Measurements from ENCODE around the gene TSSC4. TPM values are rescaled to one million over a fixed set of nuclear protein-coding genes. Genes with fewer than 3 reads are reported as not detected.

Gene TSSC4
- total RNA-seq, 3 donors from 2014 or later = 33.9 to 58.8 (median 39.2) TPM

DNA sequence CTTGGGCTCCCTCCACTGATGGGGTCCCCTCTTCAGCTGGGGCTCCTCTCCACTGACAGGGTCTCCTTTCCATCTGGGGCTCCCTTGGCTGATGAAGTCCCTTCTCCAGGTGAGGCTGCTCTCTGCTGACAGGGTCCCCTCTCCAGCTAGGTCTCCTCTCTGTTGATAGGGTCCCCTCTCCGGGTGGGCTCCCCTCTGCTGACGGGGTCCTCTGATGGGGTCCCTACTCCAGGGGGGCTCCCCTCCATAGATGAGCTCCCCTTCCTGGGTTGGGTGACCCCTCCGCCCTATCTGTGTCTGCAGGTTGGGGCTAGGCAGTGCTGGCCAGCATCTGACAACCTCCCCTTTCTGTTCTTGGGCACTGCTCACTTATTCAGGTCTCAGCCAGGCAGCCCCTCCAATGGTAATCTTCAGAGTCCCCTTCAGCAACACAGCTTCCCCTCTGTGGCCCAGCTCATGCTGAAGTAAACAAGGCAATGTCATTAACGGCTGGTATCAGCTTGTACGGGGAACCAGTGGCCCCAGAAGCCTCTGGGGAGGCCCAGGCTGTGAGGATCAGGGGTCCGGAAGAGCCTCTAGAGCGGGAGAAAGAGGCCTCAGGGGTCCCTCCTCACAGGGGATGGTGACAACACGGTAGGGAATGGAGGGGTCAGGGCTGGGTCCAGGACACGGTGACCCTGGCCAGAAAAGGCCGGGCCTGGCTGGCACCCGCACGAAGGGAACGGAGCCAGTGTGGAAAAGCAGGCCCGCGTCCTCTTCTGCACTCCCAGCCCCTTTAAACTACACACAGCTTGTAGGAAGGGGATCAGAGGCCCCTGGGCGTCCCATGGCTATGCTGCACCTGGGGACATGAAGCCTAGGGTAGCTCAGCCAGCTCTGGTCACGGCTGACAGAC, 33.0 kb upstream of the TSSC4 start:
- DNase-seq (no peak), ATAC-seq (no peak)
- intact Hi-C loops (cut with DNase I, micrococcal nuclease) = no loop called here
- TF ChIP-seq, protein P1, sequence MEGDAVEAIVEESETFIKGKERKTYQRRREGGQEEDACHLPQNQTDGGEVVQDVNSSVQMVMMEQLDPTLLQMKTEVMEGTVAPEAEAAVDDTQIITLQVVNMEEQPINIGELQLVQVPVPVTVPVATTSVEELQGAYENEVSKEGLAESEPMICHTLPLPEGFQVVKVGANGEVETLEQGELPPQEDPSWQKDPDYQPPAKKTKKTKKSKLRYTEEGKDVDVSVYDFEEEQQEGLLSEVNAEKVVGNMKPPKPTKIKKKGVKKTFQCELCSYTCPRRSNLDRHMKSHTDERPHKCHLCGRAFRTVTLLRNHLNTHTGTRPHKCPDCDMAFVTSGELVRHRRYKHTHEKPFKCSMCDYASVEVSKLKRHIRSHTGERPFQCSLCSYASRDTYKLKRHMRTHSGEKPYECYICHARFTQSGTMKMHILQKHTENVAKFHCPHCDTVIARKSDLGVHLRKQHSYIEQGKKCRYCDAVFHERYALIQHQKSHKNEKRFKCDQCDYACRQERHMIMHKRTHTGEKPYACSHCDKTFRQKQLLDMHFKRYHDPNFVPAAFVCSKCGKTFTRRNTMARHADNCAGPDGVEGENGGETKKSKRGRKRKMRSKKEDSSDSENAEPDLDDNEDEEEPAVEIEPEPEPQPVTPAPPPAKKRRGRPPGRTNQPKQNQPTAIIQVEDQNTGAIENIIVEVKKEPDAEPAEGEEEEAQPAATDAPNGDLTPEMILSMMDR (IDR thresholded peaks at IDR 0.05) = no peak
- Histone ChIP-seq H3K4me1 (ENCODE audit: low read depth) (no peaks in the 10 kb centered on the region), H3K4me3 (no peak overlapping the region), H3K9me3 (no peaks in the 10 kb centered on the region), H3K36me3 (ENCODE audit: low read depth) (no peaks in the 10 kb centered on the region)

DNA sequence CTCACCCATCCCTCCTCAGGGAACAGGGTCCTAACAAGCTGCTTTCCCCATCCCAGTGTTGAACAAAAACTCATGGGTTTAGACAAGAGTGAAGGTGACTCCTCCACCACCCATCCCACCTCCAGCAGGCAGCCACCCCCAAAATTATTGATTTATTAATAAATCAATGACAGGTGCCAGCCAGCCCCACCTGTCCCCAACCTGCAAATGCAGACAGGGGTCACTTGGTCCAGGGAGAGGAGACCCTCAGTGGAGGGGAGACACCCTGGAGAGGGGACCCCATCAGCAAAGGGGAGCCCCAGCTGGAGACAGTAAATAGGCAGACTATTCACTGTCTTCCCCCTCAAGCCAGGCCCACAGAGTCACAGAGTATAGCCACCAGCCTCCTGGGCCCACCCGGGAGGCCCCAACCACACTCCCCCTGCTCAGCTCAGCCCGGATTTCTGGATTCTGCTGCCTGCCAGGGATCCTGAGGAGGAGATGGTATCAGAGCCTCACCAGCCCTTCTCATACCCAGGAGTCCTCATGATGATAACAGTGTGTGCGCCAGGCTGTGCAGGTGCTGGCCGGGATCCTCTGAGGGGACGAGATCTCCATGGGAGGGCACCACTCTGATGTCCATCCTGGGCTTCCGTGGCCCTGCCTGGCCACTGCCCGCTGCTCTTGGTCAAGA, 32.2 kb upstream of the TSSC4 start:
- DNase-seq (no peak), ATAC-seq (no peak)
- no peak overlapping the region for H3K4me3 ChIP-seq
- TF ChIP-seq, protein P1 (IDR thresholded peaks at IDR 0.05) = no peak
- H3K36me3 ChIP-seq (ENCODE audit: low read depth) = no peaks in the 10 kb centered on the region
- intact Hi-C loops (cut with DNase I, micrococcal nuclease) = no loop called here
- no peaks in the 10 kb centered on the region for H3K4me1 ChIP-seq (ENCODE audit: low read depth)
- no peaks in the 10 kb centered on the region for H3K9me3 ChIP-seq

DNA sequence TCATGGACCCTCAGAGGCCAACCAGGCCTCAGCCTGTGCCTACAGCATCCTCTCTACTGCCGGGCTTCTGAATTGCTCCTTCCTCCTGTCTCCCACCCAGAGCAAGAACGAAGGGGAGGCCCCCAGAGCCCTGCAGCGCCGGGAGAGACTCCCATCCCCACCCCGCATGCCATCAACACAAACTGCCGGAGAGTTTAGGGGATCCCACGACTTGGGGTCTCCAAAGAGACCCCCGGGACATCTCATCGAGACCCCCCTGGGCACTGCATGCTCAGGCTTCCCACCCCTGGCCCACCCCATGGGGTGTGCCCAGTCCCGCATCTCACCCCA, 31.7 kb upstream of the TSSC4 start:
- no peaks in the 10 kb centered on the region for H3K36me3 ChIP-seq (ENCODE audit: low read depth)
- no peak for DNase-seq
- no peaks in the 10 kb centered on the region for H3K9me3 ChIP-seq
- H3K4me3 ChIP-seq = no peak overlapping the region
- no peak for ATAC-seq
- intact Hi-C loops (cut with DNase I, micrococcal nuclease) = no loop called here
- H3K4me1 ChIP-seq (ENCODE audit: low read depth) = no peaks in the 10 kb centered on the region
- TF ChIP-seq, protein P1 (IDR thresholded peaks at IDR 0.05) = no peak

DNA sequence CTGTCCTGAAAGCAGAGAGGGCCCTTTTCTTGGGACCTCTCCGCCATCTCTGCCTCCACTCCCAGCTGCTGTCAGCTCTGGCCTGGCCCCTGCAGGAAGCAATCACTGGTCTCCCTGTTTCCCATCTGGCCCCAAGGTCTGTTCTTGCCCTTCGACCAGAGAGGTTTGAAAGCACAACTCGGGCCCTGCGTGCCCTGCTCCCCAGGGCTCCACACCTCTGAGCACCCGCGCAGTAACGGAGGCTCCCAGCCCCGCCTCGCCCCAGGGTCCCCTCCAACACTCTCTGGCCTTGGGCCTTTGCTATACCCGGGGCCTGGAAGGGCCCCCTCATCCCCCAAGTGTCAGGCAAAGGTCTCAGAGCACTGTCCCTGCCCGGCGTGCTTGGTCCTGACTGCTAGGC, 31.2 kb upstream of the TSSC4 start:
- intact Hi-C loops (cut with DNase I, micrococcal nuclease) = no loop called here
- Histone ChIP-seq H3K9me3 (no peaks in the 10 kb centered on the region), H3K4me3 (no peak overlapping the region), H3K4me1 (ENCODE audit: low read depth) (no peaks in the 10 kb centered on the region), H3K36me3 (ENCODE audit: low read depth) (no peaks in the 10 kb centered on the region)
- no peak for ATAC-seq
- DNase-seq = no peak
- TF ChIP-seq, protein P1 (IDR thresholded peaks at IDR 0.05) = no peak

DNA sequence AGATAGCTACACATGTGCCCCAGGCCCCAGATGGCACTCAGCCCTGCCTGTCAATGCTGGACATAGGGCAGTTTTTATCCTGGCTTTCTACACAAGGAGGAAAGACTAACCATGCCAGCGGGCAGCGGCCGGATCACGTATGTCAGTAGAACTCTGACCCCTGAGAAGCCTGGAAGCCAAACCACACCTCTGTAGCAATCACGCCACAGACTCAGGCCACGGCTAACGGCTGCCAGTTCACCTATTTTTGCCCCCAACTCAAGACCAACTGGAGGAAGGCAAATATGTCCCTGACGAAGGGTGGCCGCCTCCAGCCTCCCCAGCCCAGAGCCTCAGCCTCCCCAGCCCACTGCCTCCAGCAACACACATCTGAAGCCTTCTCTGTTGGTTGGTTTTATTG, 30.7 kb upstream of the TSSC4 start:
- H3K9me3 ChIP-seq = no peaks in the 10 kb centered on the region
- DNase-seq (no peak), ATAC-seq (no peak)
- H3K4me3 ChIP-seq = no peak overlapping the region
- intact Hi-C loops (cut with DNase I, micrococcal nuclease) = no loop called here
- no peaks in the 10 kb centered on the region for H3K36me3 ChIP-seq (ENCODE audit: low read depth)
- TF ChIP-seq, protein P1 (IDR thresholded peaks at IDR 0.05) = no peak
- H3K4me1 ChIP-seq (ENCODE audit: low read depth) = no peaks in the 10 kb centered on the region

Data from mucosa of descending colon (tissue), 3 donors.